IPS DF 4.7 (cell line): Measurements from ENCODE around the gene ATPAF1.
"Not testable (repeated sequence)": the region's sequence is repeated elsewhere in the genome, so short reads cannot be mapped to it uniquely, and the experiment has no call there.

Experiments
- DNase-seq: peaks from one replicate; pipeline ENCODE4 v3.0.0-alpha.2; 2013; ENCODE audit warnings: low spot score; ENCODE audit errors: extremely low read depth

The ATPAF1 gene

GRCh38 chr1:46667782-46668760 lies at the start of gene ATPAF1:
Gene ATPAF1 (minus strand): TSS chr1:46668364. CDS start chr1:46668322, 42 bp downstream.
- peak; percentile 56 for DNase-seq

GRCh38 chr1:46717654-46718053 lies 49.5 kb upstream of the ATPAF1 start:
- DNase-seq = no peak

- no peak for DNase-seq
Observed at GRCh38 chr1:46714976-46715375, 46.8 kb upstream of the ATPAF1 start.

GRCh38 chr1:46708121-46708520 lies 40.0 kb upstream of the ATPAF1 start:
- no peak for DNase-seq

- no peak for DNase-seq
Observed at GRCh38 chr1:46705408-46705807, 37.2 kb upstream of the ATPAF1 start.

- no peak for DNase-seq
Observed at GRCh38 chr1:46703927-46704641, 35.9 kb upstream of the ATPAF1 start.

GRCh38 chr1:46699666-46700065 lies 31.5 kb upstream of the ATPAF1 start:
- DNase-seq = no peak

- no peak for DNase-seq
Observed at GRCh38 chr1:46697053-46697452, 28.9 kb upstream of the ATPAF1 start.

- DNase-seq = not testable (repeated sequence)
Observed at GRCh38 chr1:46694676-46695075, 26.5 kb upstream of the ATPAF1 start.

- no peak for DNase-seq
Observed at GRCh38 chr1:46692811-46693770, 24.9 kb upstream of the ATPAF1 start.

GRCh38 chr1:46691997-46692790 lies 24.0 kb upstream of the ATPAF1 start:
- no peak for DNase-seq

- no peak for DNase-seq
Observed at GRCh38 chr1:46690931-46691421, 22.8 kb upstream of the ATPAF1 start.

- no peak for DNase-seq
Observed at GRCh38 chr1:46689897-46690296, 21.7 kb upstream of the ATPAF1 start.

GRCh38 chr1:46689356-46689755 lies 21.2 kb upstream of the ATPAF1 start:
- DNase-seq = no peak

GRCh38 chr1:46687921-46688509 lies 19.9 kb upstream of the ATPAF1 start:
- no peak for DNase-seq

- DNase-seq = no peak
Observed at GRCh38 chr1:46687093-46687659, 19.0 kb upstream of the ATPAF1 start.

- no peak for DNase-seq
Observed at GRCh38 chr1:46686255-46686654, 18.1 kb upstream of the ATPAF1 start.

GRCh38 chr1:46684670-46685069 lies 16.5 kb upstream of the ATPAF1 start:
- no peak for DNase-seq

GRCh38 chr1:46682064-46682463 lies 13.9 kb upstream of the ATPAF1 start:
- no peak for DNase-seq
